Memory B cell (primary cell): ENCODE results near the gene SCYL3.
"Not testable (repeated sequence)": the region's sequence is repeated elsewhere in the genome, so short reads cannot be mapped to it uniquely, and the experiment has no call there.

ENCODE experiments used
- ATAC-seq: fragments of 150-1000 bp; cut with Tn5 transposase; 2 replicates; pipeline ENCODE4 v1.10.0; 2021; ENCODE audit warnings: low read depth, mild to moderate bottlenecking, moderate library complexity
- DNase-seq, 2 donors: peaks; one replicate each; pipeline ENCODE4 v3.0.0; 2022; ENCODE audit warnings: low spot score in 2 of 2
- H3K27ac Mint-ChIP-seq: one replicate; pipeline ENCODE4 v1.8.0; 2022; ENCODE audit warnings: mild to moderate bottlenecking, moderate library complexity, mixed read lengths
- H3K27me3 Mint-ChIP-seq: one replicate; pipeline ENCODE4 v1.8.0; 2022; ENCODE audit warnings: mixed read lengths
- H3K36me3 Mint-ChIP-seq: one replicate; pipeline ENCODE4 v1.8.0; 2022; ENCODE audit warnings: mild to moderate bottlenecking, mixed read lengths
- H3K4me1 Mint-ChIP-seq: one replicate; pipeline ENCODE4 v1.8.0; 2022; ENCODE audit warnings: mixed read lengths
- H3K4me3 Mint-ChIP-seq: one replicate; pipeline ENCODE4 v1.8.0; 2022; ENCODE audit warnings: mild to moderate bottlenecking, moderate library complexity, mixed read lengths
- H3K9me3 Mint-ChIP-seq: one replicate; pipeline ENCODE4 v1.8.0; 2022; ENCODE audit warnings: mixed read lengths

Gene SCYL3

GRCh38 chr1:169893645-169894423, at the start of gene SCYL3:
SCYL3 (minus strand) TSS chr1:169893896; CDS start chr1:169888840, 5,056 bp downstream.
- H3K27me3 Mint-ChIP-seq = peaks cover 3% of the 10 kb centered on the region
- peak; percentile 86 to 92 for DNase-seq
- H3K9me3 Mint-ChIP-seq = no peaks in the 10 kb centered on the region
- peaks cover 5% of the 10 kb centered on the region for H3K36me3 Mint-ChIP-seq
- peak within 1 kb of the TSS; percentile 95 for H3K4me3 Mint-ChIP-seq
- peaks cover 33% of the 10 kb centered on the region for H3K4me1 Mint-ChIP-seq
- H3K27ac Mint-ChIP-seq = peak within 1 kb of the TSS; percentile 100
- ATAC-seq = peak; percentile 83

- no peak for DNase-seq
- Mint-ChIP-seq H3K9me3 (no peaks in the 10 kb centered on the region), H3K27ac (no peak overlapping the region), H3K4me3 (no peak overlapping the region), H3K27me3 (no peaks in the 10 kb centered on the region), H3K4me1 (no peaks in the 10 kb centered on the region), H3K36me3 (no peaks in the 10 kb centered on the region)
- ATAC-seq = no peak
Observed at GRCh38 chr1:169941982-169942830, 48.5 kb upstream of the SCYL3 start.

GRCh38 chr1:169933984-169934725, 40.5 kb upstream of the SCYL3 start:
- ATAC-seq (no peak), DNase-seq (no peak)
- H3K27ac Mint-ChIP-seq = no peak overlapping the region
- H3K9me3 Mint-ChIP-seq = no peaks in the 10 kb centered on the region
- H3K36me3 Mint-ChIP-seq = no peaks in the 10 kb centered on the region
- no peak overlapping the region for H3K4me3 Mint-ChIP-seq
- H3K4me1 Mint-ChIP-seq = no peaks in the 10 kb centered on the region
- no peaks in the 10 kb centered on the region for H3K27me3 Mint-ChIP-seq

GRCh38 chr1:169931795-169932231, 38.1 kb upstream of the SCYL3 start:
- Mint-ChIP-seq H3K4me1 (peaks cover 2% of the 10 kb centered on the region), H3K9me3 (no peaks in the 10 kb centered on the region), H3K36me3 (no peaks in the 10 kb centered on the region), H3K4me3 (no peak overlapping the region), H3K27ac (no peak overlapping the region), H3K27me3 (no peaks in the 10 kb centered on the region)
- no peak for ATAC-seq
- DNase-seq = no peak

GRCh38 chr1:169929210-169929526, 35.5 kb upstream of the SCYL3 start:
- Mint-ChIP-seq H3K9me3 (no peaks in the 10 kb centered on the region), H3K4me3 (no peak overlapping the region), H3K27ac (no peak overlapping the region)

GRCh38 chr1:169928438-169929209, 34.9 kb upstream of the SCYL3 start:
- H3K9me3 Mint-ChIP-seq = no peaks in the 10 kb centered on the region
- peak in 1 of 2 donors; percentile 21 for DNase-seq
- H3K4me1 Mint-ChIP-seq = peaks cover 2% of the 10 kb centered on the region
- peaks cover 4% of the 10 kb centered on the region for H3K36me3 Mint-ChIP-seq
- no peaks in the 10 kb centered on the region for H3K27me3 Mint-ChIP-seq
- ATAC-seq = peak; percentile 67
- H3K27ac Mint-ChIP-seq = no peak overlapping the region
- no peak overlapping the region for H3K4me3 Mint-ChIP-seq

More at GRCh38 chr1:169929210-169929526, 35.5 kb upstream of the SCYL3 start:
- Mint-ChIP-seq H3K27me3 (no peaks in the 10 kb centered on the region), H3K36me3 (peaks cover 4% of the 10 kb centered on the region), H3K4me1 (peaks cover 2% of the 10 kb centered on the region)
- ATAC-seq (no peak), DNase-seq (no peak)

GRCh38 chr1:169925505-169926482, 32.1 kb upstream of the SCYL3 start:
- Mint-ChIP-seq H3K27me3 (no peaks in the 10 kb centered on the region), H3K9me3 (no peaks in the 10 kb centered on the region), H3K4me3 (no peak overlapping the region), H3K36me3 (peaks cover 11% of the 10 kb centered on the region), H3K4me1 (peaks cover 2% of the 10 kb centered on the region), H3K27ac (no peak overlapping the region)
- ATAC-seq = no peak
- DNase-seq = no peak

- Mint-ChIP-seq H3K4me1 (peaks cover 2% of the 10 kb centered on the region), H3K4me3 (no peak overlapping the region), H3K27ac (no peak overlapping the region), H3K27me3 (no peaks in the 10 kb centered on the region), H3K36me3 (peaks cover 11% of the 10 kb centered on the region), H3K9me3 (no peaks in the 10 kb centered on the region)
- ATAC-seq = no peak
- no peak for DNase-seq
Observed at GRCh38 chr1:169924829-169925228, 31.1 kb upstream of the SCYL3 start.

GRCh38 chr1:169924063-169924462, 30.4 kb upstream of the SCYL3 start:
- H3K27ac Mint-ChIP-seq = no peak overlapping the region
- H3K27me3 Mint-ChIP-seq = no peaks in the 10 kb centered on the region
- no peaks in the 10 kb centered on the region for H3K9me3 Mint-ChIP-seq
- no peak overlapping the region for H3K4me3 Mint-ChIP-seq
- peaks cover 11% of the 10 kb centered on the region for H3K36me3 Mint-ChIP-seq
- peaks cover 2% of the 10 kb centered on the region for H3K4me1 Mint-ChIP-seq
- no peak for ATAC-seq
- no peak for DNase-seq

GRCh38 chr1:169921080-169921479, 27.4 kb upstream of the SCYL3 start:
- no peaks in the 10 kb centered on the region for H3K4me1 Mint-ChIP-seq
- H3K27me3 Mint-ChIP-seq = no peaks in the 10 kb centered on the region
- no peaks in the 10 kb centered on the region for H3K9me3 Mint-ChIP-seq
- no peak overlapping the region for H3K27ac Mint-ChIP-seq
- H3K4me3 Mint-ChIP-seq = no peak overlapping the region
- H3K36me3 Mint-ChIP-seq = peaks cover 16% of the 10 kb centered on the region
- ATAC-seq (no peak), DNase-seq (no peak)

- Mint-ChIP-seq H3K36me3 (peaks cover 16% of the 10 kb centered on the region), H3K27me3 (no peaks in the 10 kb centered on the region), H3K4me1 (no peaks in the 10 kb centered on the region), H3K27ac (no peak overlapping the region), H3K9me3 (no peaks in the 10 kb centered on the region), H3K4me3 (no peak overlapping the region)
- ATAC-seq (no peak), DNase-seq (no peak)
Observed at GRCh38 chr1:169918927-169919326, 25.2 kb upstream of the SCYL3 start.

GRCh38 chr1:169918220-169918619, 24.5 kb upstream of the SCYL3 start:
- H3K27me3 Mint-ChIP-seq, H3K9me3 Mint-ChIP-seq, H3K4me3 Mint-ChIP-seq, ATAC-seq, H3K27ac Mint-ChIP-seq, H3K4me1 Mint-ChIP-seq, DNase-seq: not testable (repeated sequence)
- H3K36me3 Mint-ChIP-seq = peaks cover 13% of the 10 kb centered on the region
